ENCODE data around the gene LGALSL. TPM values are rescaled to one million over a fixed set of nuclear protein-coding genes. Genes with fewer than 3 reads are reported as not detected.

The LGALSL gene
- 20.4 and 23.8 TPM in 2 replicates for total RNA-seq (2021)
- long read RNA-seq, transcript LGALSL-201 (5 exons, 3,926 nt): major isoform, 47 of 54 reads
- long read RNA-seq, partial matches to known transcripts: 0 of 54 reads
- long read RNA-seq, other reads (novel, unspliced or antisense): 5 of 54 reads

GRCh38 chr2:64453770-64454385 is at the start of gene LGALSL:
Gene LGALSL, plus strand, starts transcription at chr2:64454162. Its CDS starts 384 bp downstream, at chr2:64454546.
- no peaks in the 10 kb centered on the region for H3K79me1 ChIP-seq (ENCODE audit: insufficient read depth, low read depth, low read length, poor library complexity, severe bottlenecking)
- TF ChIP-seq CTCF (conservative IDR thresholded peaks at IDR 0.05): no peak
- no peaks in the 10 kb centered on the region for H3K9me3 ChIP-seq (ENCODE audit: control insufficient read depth, low read depth, low read length)
- peak within 1 kb of the TSS; percentile 89 for H3K14ac ChIP-seq (ENCODE audit: insufficient read depth, low read length)
- H4K20me1 ChIP-seq (ENCODE audit: control insufficient read depth, insufficient read depth, insufficient read length): no peaks in the 10 kb centered on the region
- H3K4ac ChIP-seq (ENCODE audit: low read depth, low read length): no peak within 1 kb of the TSS
- H3K4me3 Mint-ChIP-seq: peak within 1 kb of the TSS; percentile 86 to 94
- peak within 1 kb of the TSS; percentile 86 for H3K18ac ChIP-seq (ENCODE audit: insufficient read length, low read depth, low read length)
- DNase-seq: peak; percentile 92
- no peak within 1 kb of the TSS for H4K91ac ChIP-seq (ENCODE audit: insufficient read length, low read depth, low read length)
- H2BK15ac ChIP-seq (ENCODE audit: low read depth, low read length): no peak within 1 kb of the TSS
- no peaks in the 10 kb centered on the region for H3K79me2 ChIP-seq (ENCODE audit: insufficient read depth, low read length)
- H2BK20ac ChIP-seq (ENCODE audit: low read depth, low read length, poor library complexity, severe bottlenecking): no peak within 1 kb of the TSS
- H3K23me2 ChIP-seq (ENCODE audit: insufficient read length, low read depth, low read length, poor library complexity, severe bottlenecking): peaks cover 11% of the 10 kb centered on the region
- H3K23ac ChIP-seq (ENCODE audit: insufficient read length, low read depth, low read length): no peak within 1 kb of the TSS
- no peak within 1 kb of the TSS for H2BK120ac ChIP-seq (ENCODE audit: low read depth, low read length, poor library complexity, severe bottlenecking)
- H4K8ac ChIP-seq (replicated peaks; ENCODE audit: insufficient read length, low read depth, low read length): no peak within 1 kb of the TSS
- peaks cover 5 to 25% (median 20%) of the 10 kb centered on the region in 3 experiments; a peak in 6 of 7 replicates for H3K36me3 Mint-ChIP-seq (ENCODE audit: insufficient read depth in 1 of 3, low read depth in 3 of 3)
- no peak within 1 kb of the TSS for H2AFZ ChIP-seq (ENCODE audit: low read length)
- peak within 1 kb of the TSS; percentile 60 for H3K9ac ChIP-seq (ENCODE audit: extremely low read depth, insufficient read length, low read length)
- H2AK5ac ChIP-seq (ENCODE audit: insufficient read length, low read length): no peak within 1 kb of the TSS
- peaks cover 42% of the 10 kb centered on the region in 2 experiments for H3K4me1 Mint-ChIP-seq
- no peaks in the 10 kb centered on the region; the same call in 1 of the 2 replicates for H3K27me3 Mint-ChIP-seq (ENCODE audit: low read depth)
- H3K4me2 ChIP-seq (ENCODE audit: insufficient read depth, insufficient read length, low read length): peak within 1 kb of the TSS; percentile 83
- no peak within 1 kb of the TSS for H4K5ac ChIP-seq (ENCODE audit: insufficient read length, low read depth, low read length)
- H3T11ph ChIP-seq (ENCODE audit: low read length): no peak within 1 kb of the TSS
- no CpG with 5 or more reads among the region's 52 CpGs for WGBS (ENCODE audit: extremely low coverage, insufficient read length, low lambda C conversion rate)
- no peak within 1 kb of the TSS for H2BK12ac ChIP-seq (ENCODE audit: insufficient read length, low read depth, low read length)
- peaks cover 9% of the 10 kb centered on the region; the same call in 1 of the 2 replicates for H3K4me1 ChIP-seq (ENCODE audit: insufficient read depth, low read length)
- H2BK5ac ChIP-seq (ENCODE audit: insufficient read length, low read length): no peak within 1 kb of the TSS
- no peak within 1 kb of the TSS for H3K56ac ChIP-seq (ENCODE audit: insufficient read length, low read depth, low read length)
- H3K27ac Mint-ChIP-seq: peak within 1 kb of the TSS; percentile 95 to 98 (median 96); a peak in 6 of 7 replicates
- no peaks in the 10 kb centered on the region for H3K9me3 Mint-ChIP-seq
- no peaks in the 10 kb centered on the region for H3K27me3 ChIP-seq (ENCODE audit: insufficient read depth, low read length)
- H3K27ac ChIP-seq (ENCODE audit: insufficient read length, low read depth, low read length): no peak within 1 kb of the TSS

Measured in H9 (cell line).